ENCODE results near the gene FGF22.
"Not testable (repeated sequence)": the region's sequence is repeated elsewhere in the genome, so short reads cannot be mapped to it uniquely, and the experiment has no call there.

The FGF22 gene

GRCh38 chr19:661427-662196, 21.9 kb downstream of the FGF22 start:
- DNase-seq, result no peak

- no peak for DNase-seq
These were observed 22.7 kb downstream of the FGF22 start for GRCh38 chr19:662207-662961.

DNA sequence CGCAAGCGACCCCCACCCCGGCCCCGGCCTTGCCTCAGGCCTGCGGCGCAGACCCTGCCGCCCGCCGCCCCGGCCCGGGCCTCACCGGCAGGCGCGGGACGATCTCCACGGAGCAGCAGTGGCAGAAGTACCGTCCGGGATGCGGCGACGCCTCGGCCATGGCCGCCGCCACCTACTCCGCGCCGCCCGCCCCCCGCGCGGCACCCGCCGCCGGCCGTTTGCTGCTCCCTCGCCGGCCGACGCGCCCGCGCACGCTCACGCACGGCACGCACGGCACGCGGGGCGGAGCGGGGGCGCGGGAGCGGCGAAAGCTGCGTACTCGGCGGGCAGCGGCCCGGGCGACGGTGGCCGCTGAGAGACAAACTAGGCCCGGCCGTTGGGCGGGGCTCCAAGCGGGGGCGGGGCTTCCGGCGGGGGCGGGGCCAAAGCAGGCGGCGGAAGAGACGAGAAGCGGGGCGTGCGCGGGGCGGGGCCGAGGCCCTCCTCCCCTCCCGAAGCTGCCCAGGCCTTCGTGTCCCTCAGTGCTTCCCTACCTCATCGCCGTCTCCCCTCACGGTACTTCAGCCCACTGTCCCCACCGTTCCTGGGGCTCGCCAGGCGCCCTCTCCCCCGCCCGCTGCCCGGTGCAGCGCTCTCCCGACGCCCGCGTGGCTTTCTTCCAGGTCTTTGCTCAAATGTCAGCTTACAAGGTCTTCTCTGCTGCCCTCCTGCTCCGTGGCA, 23.4 kb downstream of the FGF22 start, which contains the start of gene RNF126:
RNF126 (minus strand) TSS at position 253 of the 720 bp plus-strand sequence; CDS start at position 160, 93 bp downstream.
- peak; percentile 60 for DNase-seq

DNA sequence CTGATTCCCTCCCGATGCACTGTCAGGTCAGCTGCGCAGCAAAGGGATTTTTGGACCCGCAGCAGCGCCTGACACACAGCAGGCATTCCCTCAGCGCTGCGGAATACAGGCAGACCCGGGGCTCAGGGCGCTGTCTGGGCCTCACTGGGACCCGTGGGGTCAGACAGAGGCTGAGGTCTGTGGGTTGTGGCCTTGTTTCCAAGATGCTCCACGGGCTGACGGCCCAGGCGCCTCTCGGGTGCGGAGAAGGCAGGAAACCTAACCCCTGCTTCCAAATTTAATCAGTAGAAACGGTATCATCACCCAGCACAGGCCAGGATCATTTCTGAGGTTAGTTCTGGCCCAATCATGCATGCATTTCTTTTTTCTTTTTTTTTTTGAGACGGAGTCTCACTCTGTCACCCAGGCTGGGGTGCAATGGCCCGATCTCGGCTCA, 24.0 kb downstream of the FGF22 start:
- DNase-seq, result no peak

DNA sequence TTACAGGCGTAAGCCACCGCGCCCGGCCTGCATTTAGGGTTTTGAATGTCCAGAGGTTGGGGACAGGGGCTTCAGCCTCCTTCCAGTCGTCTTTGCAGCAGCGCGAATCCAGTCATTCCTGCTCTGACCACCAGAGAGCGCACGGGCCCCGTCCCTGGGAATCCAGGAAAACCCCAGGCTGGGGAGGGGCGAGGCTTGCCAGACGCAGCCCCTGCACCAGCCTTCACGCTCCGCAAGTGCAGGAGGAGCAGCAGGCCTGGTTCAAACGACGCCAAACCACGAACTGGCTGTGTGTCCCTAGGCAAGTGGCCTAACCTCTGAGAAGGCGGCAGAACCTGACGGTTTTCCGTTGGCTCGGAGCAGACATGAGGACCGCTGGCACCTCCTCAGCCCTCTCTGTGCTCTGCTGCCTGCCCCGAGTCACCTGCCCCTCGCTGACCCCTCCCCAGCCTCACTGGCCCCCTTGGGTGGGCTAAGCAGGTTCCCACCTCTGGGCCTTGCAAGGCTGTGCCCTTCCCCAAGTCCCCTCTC, 25.3 kb downstream of the FGF22 start:
- peak; percentile 57 for DNase-seq

- DNase-seq, result not testable (repeated sequence)
These were observed 27.4 kb downstream of the FGF22 start for GRCh38 chr19:666985-667573.

DNA sequence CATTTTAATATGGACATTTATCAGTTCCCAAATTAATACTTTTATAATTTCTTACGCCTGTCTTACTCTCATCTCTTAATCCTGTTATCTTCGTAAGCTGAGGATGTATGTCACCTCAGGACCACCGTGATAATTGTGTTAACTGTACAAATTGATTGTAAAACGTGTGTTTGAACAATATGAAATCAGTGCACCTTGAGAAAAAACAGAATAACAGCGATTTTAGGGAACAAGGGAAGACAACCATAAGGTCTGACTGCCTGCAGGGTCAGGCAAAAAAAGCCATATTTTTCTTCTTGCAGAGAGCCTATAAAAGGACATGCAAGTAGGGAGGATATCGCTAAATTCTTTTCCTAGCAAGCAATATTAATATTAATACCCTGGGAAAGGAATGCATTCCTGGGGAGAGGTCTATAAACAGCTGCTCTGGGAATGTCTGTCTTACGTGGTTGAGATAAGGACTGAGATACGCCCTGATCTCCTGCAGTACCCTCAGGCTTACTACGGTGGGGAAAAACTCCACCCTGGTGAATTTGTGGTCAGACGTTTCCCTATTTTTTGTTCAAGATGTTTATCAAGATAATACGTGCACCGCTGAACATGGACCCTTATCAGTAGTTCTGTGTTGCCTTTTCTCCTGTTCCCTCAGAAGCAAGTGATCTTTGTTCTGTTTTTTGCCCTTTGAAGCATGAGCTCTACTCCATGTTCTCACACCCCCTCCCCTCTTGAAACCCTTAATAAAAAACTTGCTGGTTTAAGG, 29.2 kb downstream of the FGF22 start:
- not testable (repeated sequence) for DNase-seq

DNA sequence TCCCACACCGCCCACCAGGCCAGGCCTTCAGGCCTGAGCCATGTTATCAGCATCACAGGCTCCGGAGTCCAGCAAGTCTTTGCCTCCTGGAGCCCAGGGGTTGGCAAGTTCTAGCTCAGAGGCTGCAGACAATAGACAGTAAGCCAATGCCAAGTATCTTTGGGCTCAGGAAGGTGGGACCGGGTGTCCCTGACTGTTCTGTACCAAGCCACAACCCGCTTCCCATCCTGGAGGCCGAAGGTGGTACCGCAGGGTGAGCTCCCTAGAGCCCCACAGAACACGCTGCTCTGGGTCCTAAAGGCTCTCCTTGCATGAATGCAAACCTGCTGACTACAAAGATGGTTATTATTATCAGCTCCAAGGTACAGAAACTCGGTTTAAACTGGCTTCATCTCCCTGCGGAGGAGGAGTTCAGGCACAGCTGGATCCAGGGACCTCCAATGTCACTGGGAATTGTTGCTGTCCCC, 31.0 kb downstream of the FGF22 start:
- DNase-seq, result no peak

DNA sequence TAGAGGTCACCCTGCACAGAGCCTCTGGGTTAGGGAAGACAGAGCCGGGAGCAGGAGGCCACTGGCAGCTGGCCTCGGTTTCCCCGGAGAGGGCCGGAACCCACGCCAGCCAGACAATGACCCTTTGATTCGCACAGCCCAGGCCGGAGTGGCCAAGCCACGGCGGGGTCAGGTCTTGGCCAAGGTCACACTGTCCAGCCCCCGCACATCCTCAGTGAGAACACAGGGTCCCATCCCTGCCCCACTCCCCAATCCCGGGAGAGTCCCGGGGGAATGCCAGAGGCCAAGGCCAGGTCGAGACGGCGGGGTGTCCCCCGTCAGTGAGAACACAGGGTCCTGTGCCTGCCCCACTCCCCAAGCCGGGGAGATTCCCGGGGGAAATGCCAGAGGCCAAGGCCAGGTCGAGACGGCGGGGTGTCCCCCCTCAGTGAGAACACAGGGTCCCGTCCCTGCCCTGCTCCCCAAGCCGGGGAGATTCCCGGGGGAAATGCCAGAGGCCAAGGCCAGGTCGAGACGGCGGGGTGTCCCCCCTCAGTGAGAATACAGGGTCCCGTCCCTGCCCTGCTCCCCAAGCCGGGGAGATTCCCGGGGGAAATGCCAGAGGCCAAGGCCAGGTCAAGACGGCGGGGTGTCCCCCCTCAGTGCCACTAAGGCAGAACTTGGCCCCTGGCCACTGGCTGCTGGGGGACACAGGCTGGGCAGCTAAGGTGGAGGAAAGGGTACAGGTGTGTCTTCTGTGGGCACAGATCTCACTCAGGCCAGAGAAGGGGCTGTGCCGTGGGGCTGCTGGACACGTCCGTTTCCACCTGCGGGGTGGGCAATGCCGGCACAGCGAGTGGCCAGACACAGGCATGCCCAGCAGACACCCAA, 34.8 kb downstream of the FGF22 start:
- DNase-seq, result no peak

GRCh38 chr19:676007-676338, 36.3 kb downstream of the FGF22 start:
- no peak for DNase-seq

GRCh38 chr19:676339-677105, 36.8 kb downstream of the FGF22 start, which contains the start of gene FSTL3:
Gene FSTL3 (plus strand): TSS chr19:676392. CDS start chr19:676424, 32 bp downstream.
- no peak for DNase-seq

GRCh38 chr19:677201-677600, 37.5 kb downstream of the FGF22 start:
- DNase-seq, result no peak

- DNase-seq, result no peak
These were observed 38.1 kb downstream of the FGF22 start for GRCh38 chr19:677601-678436.

DNA sequence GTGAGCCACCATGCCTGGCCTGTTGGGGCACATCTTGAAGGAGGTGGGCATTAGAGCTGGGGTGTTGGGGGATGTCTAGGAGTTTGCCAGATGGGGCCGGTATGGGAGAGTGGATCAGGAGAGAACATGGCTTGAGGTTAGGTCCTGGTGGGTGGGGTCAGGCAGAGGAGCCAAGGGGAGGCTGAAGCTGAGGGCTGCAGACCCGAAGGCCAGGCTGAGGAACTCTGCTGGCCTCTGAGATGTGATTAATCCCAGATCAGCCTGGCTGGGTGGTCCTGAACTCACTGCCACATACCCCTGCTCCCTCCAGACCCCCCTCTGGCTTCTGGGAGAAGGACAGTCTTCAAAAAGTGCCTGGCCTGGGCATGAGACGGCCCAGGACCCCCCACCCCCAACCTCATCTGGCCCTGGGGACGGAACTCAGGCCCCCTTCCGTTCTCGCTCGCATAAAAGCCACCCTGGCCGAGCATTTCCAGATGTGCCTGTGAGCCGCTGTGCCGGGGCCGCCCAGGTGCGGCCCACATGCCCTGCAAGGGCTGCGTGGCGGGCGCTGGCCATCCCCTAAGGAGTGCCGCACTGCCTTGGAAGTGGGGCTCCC, 39.2 kb downstream of the FGF22 start:
- DNase-seq, result no peak

GRCh38 chr19:679418-680286, 40.0 kb downstream of the FGF22 start:
- DNase-seq, result no peak

DNA sequence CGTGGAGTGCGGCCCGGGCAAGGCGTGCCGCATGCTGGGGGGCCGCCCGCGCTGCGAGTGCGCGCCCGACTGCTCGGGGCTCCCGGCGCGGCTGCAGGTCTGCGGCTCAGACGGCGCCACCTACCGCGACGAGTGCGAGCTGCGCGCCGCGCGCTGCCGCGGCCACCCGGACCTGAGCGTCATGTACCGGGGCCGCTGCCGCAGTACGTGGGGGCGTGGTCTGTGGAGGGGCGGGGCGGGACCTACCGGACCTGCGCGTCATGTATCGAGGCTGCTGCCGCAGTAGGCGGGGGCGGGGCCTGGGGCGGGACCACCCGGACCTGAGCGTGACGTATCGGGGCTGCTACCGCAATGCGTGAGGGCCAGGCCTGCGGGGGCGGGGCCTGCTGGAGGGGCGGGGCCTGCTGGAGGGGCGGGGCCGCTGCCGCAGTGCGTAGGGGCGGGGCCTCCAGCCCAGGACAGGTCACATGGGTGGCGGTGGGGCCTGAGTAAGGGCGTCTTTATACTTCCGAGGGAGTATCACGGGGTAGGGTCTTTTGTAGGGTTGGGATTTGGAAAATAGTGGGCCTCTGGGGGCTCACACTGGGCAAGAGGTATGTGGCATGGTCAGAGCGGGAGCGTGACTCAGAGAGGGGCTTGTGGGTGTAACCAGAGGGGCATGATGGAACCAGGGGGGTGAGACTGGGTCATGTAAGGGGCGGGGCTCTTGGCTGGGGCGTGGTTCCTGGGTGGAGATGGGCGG, 40.8 kb downstream of the FGF22 start:
- peak; percentile 90 for DNase-seq
